Hematopoietic multipotent progenitor cell (in vitro differentiated cells): ENCODE data around the gene TSC22D2. TPM values are rescaled to one million over a fixed set of nuclear protein-coding genes. Genes with fewer than 3 reads are reported as not detected.

Source experiments
- DNase-seq, 3 donors: peaks; one replicate each; pipeline ENCODE4 v3.0.0-alpha.2; 2011 to 2015; ENCODE audit warnings: low read depth in 2 of 3, low spot score in 2 of 3
- total RNA-seq: library from RNA; depleted of rRNA; stranded (reverse); fragments of >200 nt; gene quantifications from one replicate; pipeline ENCODE4 v1.2.3, GENCODE V29; 2012

TSC22D2 gene
- total RNA-seq, 1 donor = 8.1 TPM

- DNase-seq = peak; percentile 18 to 87 (median 77)
These were observed 23.5 kb upstream of the TSC22D2 start for GRCh38 chr3:150384296-150385212.

- peak in 2 of 3 donors; percentile 35 to 43 for DNase-seq
These were observed 22.5 kb upstream of the TSC22D2 start for GRCh38 chr3:150385296-150386242.

GRCh38 chr3:150388498-150389418 lies 19.3 kb upstream of the TSC22D2 start:
- DNase-seq = no peak

- DNase-seq = no peak
These were observed 18.0 kb upstream of the TSC22D2 start for GRCh38 chr3:150390087-150390486.

- DNase-seq = no peak
These were observed 16.9 kb upstream of the TSC22D2 start for GRCh38 chr3:150391161-150391560.

- DNase-seq = no peak
These were observed 14.4 kb upstream of the TSC22D2 start for GRCh38 chr3:150393745-150394144.

GRCh38 chr3:150394606-150395005 lies 13.5 kb upstream of the TSC22D2 start:
- no peak for DNase-seq

GRCh38 chr3:150396491-150396890 lies 11.6 kb upstream of the TSC22D2 start:
- no peak for DNase-seq

GRCh38 chr3:150396956-150397550 lies 11.0 kb upstream of the TSC22D2 start:
- DNase-seq = no peak

- no peak for DNase-seq
These were observed 9.0 kb upstream of the TSC22D2 start for GRCh38 chr3:150399060-150399459.

GRCh38 chr3:150401285-150401684 lies 6.8 kb upstream of the TSC22D2 start:
- DNase-seq = no peak

GRCh38 chr3:150402217-150402616 lies 5.9 kb upstream of the TSC22D2 start:
- no peak for DNase-seq

GRCh38 chr3:150404023-150404422 lies 4.1 kb upstream of the TSC22D2 start:
- DNase-seq = no peak

- DNase-seq = peak in 1 of 3 donors; percentile 38
These were observed 869 bp upstream of the TSC22D2 start for GRCh38 chr3:150407051-150407807.

- DNase-seq = peak in 1 of 3 donors; percentile 26
These were observed 284 bp upstream of the TSC22D2 start for GRCh38 chr3:150407808-150408220.

GRCh38 chr3:150409125-150409511 lies 1.0 kb downstream of the TSC22D2 start:
- DNase-seq = peak in 1 of 3 donors; percentile 17

GRCh38 chr3:150409512-150410310 lies 1.6 kb downstream of the TSC22D2 start:
- peak; percentile 37 to 92 (median 92) for DNase-seq
